ENCODE data around the gene VPS8. TPM values are rescaled to one million over a fixed set of nuclear protein-coding genes. Genes with fewer than 3 reads are reported as not detected.
A peak's percentile ranks its signal among the peaks of the same experiment; 100 is the strongest.

The VPS8 gene
- polyA plus RNA-seq, 10 donors: 47.9 to 120 (median 80.7) TPM

GRCh38 chr3:184783319-184783718 lies 28.6 kb upstream of the VPS8 start:
- DNase-seq: no peak

- DNase-seq: peak in 1 of 3 donors; percentile 4
Measured at GRCh38 chr3:184784731-184785500, 27.1 kb upstream of the VPS8 start.

GRCh38 chr3:184785890-184786279 lies 26.1 kb upstream of the VPS8 start:
- DNase-seq: no peak

- DNase-seq: peak; percentile 76 to 89 (median 89)
Measured at GRCh38 chr3:184786280-184786941, 25.6 kb upstream of the VPS8 start.

GRCh38 chr3:184788751-184789150 lies 23.2 kb upstream of the VPS8 start:
- DNase-seq: no peak

- no peak for DNase-seq
Measured at GRCh38 chr3:184789314-184789998, 22.5 kb upstream of the VPS8 start.

- DNase-seq: no peak
Measured at GRCh38 chr3:184791171-184791570, 20.8 kb upstream of the VPS8 start.

- no peak for DNase-seq
Measured at GRCh38 chr3:184795522-184796190, 16.3 kb upstream of the VPS8 start.

GRCh38 chr3:184796551-184796950 lies 15.4 kb upstream of the VPS8 start:
- no peak for DNase-seq

GRCh38 chr3:184796954-184797353 lies 15.0 kb upstream of the VPS8 start:
- no peak for DNase-seq

- DNase-seq: no peak
Measured at GRCh38 chr3:184798120-184798519, 13.8 kb upstream of the VPS8 start.

GRCh38 chr3:184800349-184800930 lies 11.5 kb upstream of the VPS8 start:
- no peak for DNase-seq

- DNase-seq: no peak
Measured at GRCh38 chr3:184801241-184801785, 10.7 kb upstream of the VPS8 start.

GRCh38 chr3:184802150-184802549 lies 9.8 kb upstream of the VPS8 start:
- DNase-seq: no peak

- DNase-seq: no peak
Measured at GRCh38 chr3:184804801-184805200, 7.2 kb upstream of the VPS8 start.

GRCh38 chr3:184805351-184806038 lies 6.5 kb upstream of the VPS8 start:
- peak in 1 of 3 donors; percentile 37 for DNase-seq

GRCh38 chr3:184806567-184807271 lies 5.2 kb upstream of the VPS8 start:
- no peak for DNase-seq

- DNase-seq: no peak
Measured at GRCh38 chr3:184807549-184807948, 4.4 kb upstream of the VPS8 start.

- DNase-seq: no peak
Measured at GRCh38 chr3:184808021-184808420, 3.9 kb upstream of the VPS8 start.

- DNase-seq: no peak
Measured at GRCh38 chr3:184810146-184810545, 1.8 kb upstream of the VPS8 start.
